Ishikawa (cell line): Measurements from ENCODE around the gene COL3A1.

Experiments
- CEBPB ChIP-seq: IDR thresholded peaks from 2 replicates; pipeline ENCODE4 v1.6.1; 2012
- CREB1 ChIP-seq: IDR thresholded peaks from 2 replicates; pipeline ENCODE4 v1.6.1; 2012; ENCODE audit warnings: low read depth
- EGR1 ChIP-seq: IDR thresholded peaks from 2 replicates; pipeline ENCODE4 v1.6.1; 2012
- EP300 ChIP-seq: IDR thresholded peaks from 2 replicates; pipeline ENCODE4 v1.6.1; 2012; ENCODE audit warnings: borderline replicate concordance
- FOXM1 ChIP-seq: IDR thresholded peaks from 2 replicates; pipeline ENCODE4 v1.6.1; 2012; ENCODE audit warnings: low read depth, borderline replicate concordance
- NFIC ChIP-seq: IDR thresholded peaks from 2 replicates; pipeline ENCODE4 v1.6.1; 2012
- RAD21 ChIP-seq: IDR thresholded peaks from 2 replicates; pipeline ENCODE4 v1.6.1; 2012; ENCODE audit warnings: low read depth
- TAF1 ChIP-seq: IDR thresholded peaks from 2 replicates; pipeline ENCODE4 v1.6.1; 2012; ENCODE audit warnings: low read depth, mild to moderate bottlenecking
- TCF12 ChIP-seq: IDR thresholded peaks from 2 replicates; pipeline ENCODE4 v1.6.1; 2012; ENCODE audit warnings: low read depth
- TEAD4 ChIP-seq: IDR thresholded peaks from 2 replicates; pipeline ENCODE4 v1.6.1; 2012
- YY1 ChIP-seq: IDR thresholded peaks from 2 replicates; pipeline ENCODE4 v1.6.1; 2012; ENCODE audit warnings: low read depth
- ZBTB7A ChIP-seq: IDR thresholded peaks from 2 replicates; pipeline ENCODE4 v1.6.1; 2012; ENCODE audit warnings: low read depth
- TF ChIP-seq, protein P1 (sequence below): IDR thresholded peaks from 2 replicates; pipeline ENCODE4 v1.6.1; 2012; ENCODE audit warnings: low read depth, mild to moderate bottlenecking
- TF ChIP-seq, protein P2 (sequence below): IDR thresholded peaks from 2 replicates; pipeline ENCODE4 v1.6.1; 2012
- TF ChIP-seq, protein P3 (sequence below): IDR thresholded peaks from 2 replicates; pipeline ENCODE4 v1.6.1; 2012

Gene COL3A1

DNA sequence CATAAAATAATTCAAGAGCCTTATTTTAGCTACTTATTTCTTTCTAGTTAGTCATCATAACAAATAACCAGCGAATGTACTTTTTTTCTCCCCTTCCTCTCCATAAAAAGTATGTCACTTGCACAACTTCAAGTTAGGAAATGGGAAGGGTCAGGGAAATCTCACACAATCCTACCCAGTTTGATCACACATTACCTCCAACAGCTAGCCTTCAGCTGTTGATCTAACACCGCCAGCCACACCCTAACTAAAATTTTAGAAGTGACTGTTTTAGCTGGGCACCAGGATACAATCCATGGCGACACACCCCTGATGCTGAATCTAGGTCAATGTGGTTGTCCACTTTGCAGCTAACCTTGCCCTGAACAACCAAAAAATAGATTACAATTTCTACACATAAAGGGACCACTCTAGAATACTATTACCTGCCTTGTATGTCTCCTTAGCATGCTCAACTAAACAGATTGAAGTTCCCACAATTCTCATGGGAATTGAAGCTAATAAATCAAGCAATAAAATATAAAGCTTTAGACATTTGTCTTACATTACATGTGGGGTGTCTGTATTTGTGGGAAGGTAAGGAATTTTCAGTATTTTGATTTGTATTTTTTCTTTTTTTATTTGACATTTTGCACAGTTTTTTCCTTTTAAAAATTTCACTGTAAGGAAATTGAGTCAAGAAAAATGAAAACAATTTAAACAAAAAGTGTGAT is 7.3 kb upstream of the COL3A1 start:
- TF ChIP-seq CREB1 (no peak), YY1 (no peak), ZBTB7A (no peak), NFIC (no peak), TEAD4 (no peak), RAD21 (no peak), EP300 (no peak), TAF1 (no peak), TCF12 (no peak), EGR1 (no peak), FOXM1 (no peak), CEBPB (no peak)
- TF ChIP-seq, protein P1, sequence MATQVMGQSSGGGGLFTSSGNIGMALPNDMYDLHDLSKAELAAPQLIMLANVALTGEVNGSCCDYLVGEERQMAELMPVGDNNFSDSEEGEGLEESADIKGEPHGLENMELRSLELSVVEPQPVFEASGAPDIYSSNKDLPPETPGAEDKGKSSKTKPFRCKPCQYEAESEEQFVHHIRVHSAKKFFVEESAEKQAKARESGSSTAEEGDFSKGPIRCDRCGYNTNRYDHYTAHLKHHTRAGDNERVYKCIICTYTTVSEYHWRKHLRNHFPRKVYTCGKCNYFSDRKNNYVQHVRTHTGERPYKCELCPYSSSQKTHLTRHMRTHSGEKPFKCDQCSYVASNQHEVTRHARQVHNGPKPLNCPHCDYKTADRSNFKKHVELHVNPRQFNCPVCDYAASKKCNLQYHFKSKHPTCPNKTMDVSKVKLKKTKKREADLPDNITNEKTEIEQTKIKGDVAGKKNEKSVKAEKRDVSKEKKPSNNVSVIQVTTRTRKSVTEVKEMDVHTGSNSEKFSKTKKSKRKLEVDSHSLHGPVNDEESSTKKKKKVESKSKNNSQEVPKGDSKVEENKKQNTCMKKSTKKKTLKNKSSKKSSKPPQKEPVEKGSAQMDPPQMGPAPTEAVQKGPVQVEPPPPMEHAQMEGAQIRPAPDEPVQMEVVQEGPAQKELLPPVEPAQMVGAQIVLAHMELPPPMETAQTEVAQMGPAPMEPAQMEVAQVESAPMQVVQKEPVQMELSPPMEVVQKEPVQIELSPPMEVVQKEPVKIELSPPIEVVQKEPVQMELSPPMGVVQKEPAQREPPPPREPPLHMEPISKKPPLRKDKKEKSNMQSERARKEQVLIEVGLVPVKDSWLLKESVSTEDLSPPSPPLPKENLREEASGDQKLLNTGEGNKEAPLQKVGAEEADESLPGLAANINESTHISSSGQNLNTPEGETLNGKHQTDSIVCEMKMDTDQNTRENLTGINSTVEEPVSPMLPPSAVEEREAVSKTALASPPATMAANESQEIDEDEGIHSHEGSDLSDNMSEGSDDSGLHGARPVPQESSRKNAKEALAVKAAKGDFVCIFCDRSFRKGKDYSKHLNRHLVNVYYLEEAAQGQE = no peak
- TF ChIP-seq, protein P2, sequence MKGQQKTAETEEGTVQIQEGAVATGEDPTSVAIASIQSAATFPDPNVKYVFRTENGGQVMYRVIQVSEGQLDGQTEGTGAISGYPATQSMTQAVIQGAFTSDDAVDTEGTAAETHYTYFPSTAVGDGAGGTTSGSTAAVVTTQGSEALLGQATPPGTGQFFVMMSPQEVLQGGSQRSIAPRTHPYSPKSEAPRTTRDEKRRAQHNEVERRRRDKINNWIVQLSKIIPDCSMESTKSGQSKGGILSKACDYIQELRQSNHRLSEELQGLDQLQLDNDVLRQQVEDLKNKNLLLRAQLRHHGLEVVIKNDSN = no peak
- TF ChIP-seq, protein P3, sequence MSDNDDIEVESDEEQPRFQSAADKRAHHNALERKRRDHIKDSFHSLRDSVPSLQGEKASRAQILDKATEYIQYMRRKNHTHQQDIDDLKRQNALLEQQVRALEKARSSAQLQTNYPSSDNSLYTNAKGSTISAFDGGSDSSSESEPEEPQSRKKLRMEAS = no peak

DNA sequence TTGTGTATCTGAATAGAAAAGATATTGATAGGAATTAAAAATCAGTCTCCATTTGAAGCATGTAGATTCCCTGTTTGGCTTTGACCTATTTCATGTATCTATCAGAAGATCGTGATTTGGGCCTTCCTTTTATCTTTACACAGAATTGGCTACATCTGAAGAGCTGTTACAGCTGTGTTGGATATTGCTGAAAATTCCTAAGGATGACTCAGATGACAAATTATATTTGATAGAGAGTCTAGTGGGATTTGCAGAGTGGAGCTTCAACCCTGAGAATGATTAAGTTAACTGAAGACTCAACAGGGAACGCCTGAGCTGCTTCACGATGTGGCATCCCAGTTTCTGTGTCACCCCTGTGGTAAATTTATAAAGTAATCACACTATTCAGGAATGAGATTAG is 4.9 kb upstream of the COL3A1 start:
- TF ChIP-seq RAD21 (no peak), EGR1 (no peak), TCF12 (no peak), EP300 (no peak), ZBTB7A (no peak), NFIC (no peak), CEBPB (no peak), CREB1 (no peak), YY1 (no peak), FOXM1 (no peak), TEAD4 (no peak)
- TF ChIP-seq, protein P3 = no peak
- TF ChIP-seq, protein P1 = no peak
- TF ChIP-seq, protein P2 = no peak

DNA sequence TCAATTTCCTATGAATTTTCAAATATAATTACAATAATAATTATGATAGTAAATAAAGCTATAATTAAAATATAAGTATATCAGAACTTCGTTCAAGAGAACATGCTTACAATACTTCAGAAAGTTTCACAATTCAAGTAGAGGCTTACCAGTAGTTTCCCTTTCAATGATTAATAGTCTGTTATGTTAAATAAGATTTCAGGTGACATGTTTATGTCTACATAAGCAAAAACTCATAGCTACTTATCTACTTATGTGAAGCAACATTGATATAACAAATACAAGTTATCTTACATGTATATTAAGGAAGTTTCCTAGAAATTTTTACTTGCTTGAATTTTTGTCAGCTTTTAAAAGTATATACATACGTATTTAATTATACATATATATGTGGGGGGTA is 4.5 kb upstream of the COL3A1 start:
- no peak for TF ChIP-seq TAF1
- TF ChIP-seq TCF12 = no peak
- TF ChIP-seq EGR1 = no peak
- TF ChIP-seq NFIC = no peak
- no peak for TF ChIP-seq CEBPB
- TF ChIP-seq EP300 = no peak
- TF ChIP-seq, protein P2 = no peak
- no peak for TF ChIP-seq TEAD4
- TF ChIP-seq, protein P1 = no peak

DNA sequence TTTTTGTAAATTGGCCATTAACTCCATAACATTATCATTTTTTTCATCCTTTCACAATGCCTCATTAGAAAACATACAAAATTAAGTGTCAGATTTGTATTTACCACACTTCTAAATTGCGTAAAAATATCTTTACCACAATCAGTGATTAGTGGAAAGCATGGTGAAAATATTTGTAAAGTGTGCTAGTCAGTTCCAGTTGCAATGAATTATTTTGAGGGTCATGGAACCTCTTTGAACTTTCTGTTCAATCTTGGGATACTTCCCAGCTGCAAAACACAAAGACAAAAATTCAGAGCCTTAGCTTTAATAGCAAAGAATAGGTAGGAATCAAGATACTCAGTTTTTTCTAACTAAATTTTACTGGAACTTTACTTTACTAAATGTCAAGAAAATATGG is 4.0 kb upstream of the COL3A1 start:
- TF ChIP-seq, protein P2 = no peak
- no peak for TF ChIP-seq TAF1
- no peak for TF ChIP-seq RAD21
- TF ChIP-seq ZBTB7A = no peak
- TF ChIP-seq CREB1 = no peak
- TF ChIP-seq FOXM1 = no peak
- no peak for TF ChIP-seq YY1
- no peak for TF ChIP-seq TCF12
- TF ChIP-seq TEAD4 = no peak
- no peak for TF ChIP-seq NFIC
- TF ChIP-seq, protein P3 = no peak
- TF ChIP-seq EP300 = no peak
- TF ChIP-seq EGR1 = no peak
- no peak for TF ChIP-seq CEBPB
- TF ChIP-seq, protein P1 = no peak
